Choroid plexus epithelial cell (primary cell): ENCODE results near the gene PAX5.

Experiments
- DNase-seq: peaks from one replicate; pipeline ENCODE4 v3.0.0-alpha.2; 2010; ENCODE audit warnings: low read depth
- H3K4me3 ChIP-seq: 2 replicates; pipeline ENCODE4 v1.5.1; 2011; ENCODE audit warnings: low read depth, mild to moderate bottlenecking, control low read depth, low read length, moderate library complexity
- TF ChIP-seq, protein P1 (sequence below): conservative IDR thresholded peaks from 2 replicates; pipeline ENCODE4 v1.5.1; 2011; ENCODE audit warnings: low read depth, mild to moderate bottlenecking, control low read depth, inconsistent platforms, low read length, moderate library complexity

The PAX5 gene

DNA sequence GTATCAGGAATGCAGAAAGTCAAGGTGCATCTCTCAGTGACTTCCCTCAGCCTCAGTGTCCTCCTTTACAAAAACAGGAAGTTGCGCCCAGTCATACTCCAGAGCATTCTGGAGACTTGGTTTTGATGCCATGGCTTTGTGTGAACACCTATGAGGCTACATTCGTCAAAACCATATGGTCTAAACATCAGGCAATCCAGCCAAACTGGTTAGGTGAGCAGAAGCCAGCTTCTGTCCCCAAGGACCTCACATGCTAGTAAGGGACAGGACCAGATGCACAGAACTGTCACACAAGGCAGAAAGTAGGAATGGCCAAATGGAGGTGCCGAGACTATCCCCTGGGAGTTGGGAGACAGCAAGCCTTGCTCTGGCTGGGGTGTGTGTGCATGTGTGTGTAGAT lies 244.2 kb downstream of the PAX5 start:
- no peak for DNase-seq
- TF ChIP-seq, protein P1, sequence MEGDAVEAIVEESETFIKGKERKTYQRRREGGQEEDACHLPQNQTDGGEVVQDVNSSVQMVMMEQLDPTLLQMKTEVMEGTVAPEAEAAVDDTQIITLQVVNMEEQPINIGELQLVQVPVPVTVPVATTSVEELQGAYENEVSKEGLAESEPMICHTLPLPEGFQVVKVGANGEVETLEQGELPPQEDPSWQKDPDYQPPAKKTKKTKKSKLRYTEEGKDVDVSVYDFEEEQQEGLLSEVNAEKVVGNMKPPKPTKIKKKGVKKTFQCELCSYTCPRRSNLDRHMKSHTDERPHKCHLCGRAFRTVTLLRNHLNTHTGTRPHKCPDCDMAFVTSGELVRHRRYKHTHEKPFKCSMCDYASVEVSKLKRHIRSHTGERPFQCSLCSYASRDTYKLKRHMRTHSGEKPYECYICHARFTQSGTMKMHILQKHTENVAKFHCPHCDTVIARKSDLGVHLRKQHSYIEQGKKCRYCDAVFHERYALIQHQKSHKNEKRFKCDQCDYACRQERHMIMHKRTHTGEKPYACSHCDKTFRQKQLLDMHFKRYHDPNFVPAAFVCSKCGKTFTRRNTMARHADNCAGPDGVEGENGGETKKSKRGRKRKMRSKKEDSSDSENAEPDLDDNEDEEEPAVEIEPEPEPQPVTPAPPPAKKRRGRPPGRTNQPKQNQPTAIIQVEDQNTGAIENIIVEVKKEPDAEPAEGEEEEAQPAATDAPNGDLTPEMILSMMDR = no peak
- H3K4me3 ChIP-seq = no peak overlapping the region

DNA sequence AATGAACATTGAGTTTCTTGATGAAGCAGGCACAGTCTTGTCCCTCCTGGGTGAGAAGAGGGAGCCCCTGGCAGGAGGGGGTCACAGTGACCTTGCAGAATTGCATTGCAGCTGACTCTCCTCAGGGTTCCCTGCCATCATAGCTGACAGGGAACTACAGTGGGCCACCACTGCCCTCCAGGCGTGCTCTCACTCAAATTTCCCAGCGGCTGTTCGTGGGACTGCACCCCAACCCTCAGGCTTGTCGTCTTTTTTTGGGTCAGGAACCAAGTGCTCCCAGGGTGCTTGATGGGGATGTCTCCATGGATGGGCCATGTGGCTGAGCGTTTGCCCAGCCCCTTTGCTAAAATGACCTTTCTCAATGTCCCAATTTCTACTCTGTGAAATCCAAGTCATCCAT lies 245.5 kb downstream of the PAX5 start:
- peak; percentile 6 for DNase-seq
- TF ChIP-seq, protein P1 = peak; percentile 50
- H3K4me3 ChIP-seq = no peak overlapping the region

DNA sequence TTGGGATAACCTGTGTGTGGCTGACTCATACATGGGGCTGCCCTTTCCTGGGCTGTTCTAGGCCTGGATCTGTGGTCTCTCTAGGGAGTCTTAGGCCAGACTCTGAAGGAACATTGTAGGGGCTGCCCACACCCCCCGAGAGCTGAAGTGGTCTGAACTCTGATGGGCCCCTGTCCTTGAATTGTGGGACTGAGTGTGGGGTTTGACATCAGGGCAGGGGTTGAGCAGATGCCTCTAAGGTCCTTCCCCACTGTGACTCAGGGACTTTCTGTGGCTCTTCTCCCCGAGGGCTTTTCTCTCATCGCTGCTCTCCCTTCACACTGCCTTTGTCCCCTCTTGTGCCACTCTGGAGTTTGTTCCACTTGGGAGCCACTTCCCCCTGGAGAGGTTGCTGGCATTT lies 246.4 kb downstream of the PAX5 start:
- DNase-seq = no peak
- TF ChIP-seq, protein P1 = no peak
- H3K4me3 ChIP-seq = no peak overlapping the region
